ENCODE data around the gene HSPA4L. TPM values are rescaled to one million over a fixed set of nuclear protein-coding genes. Genes with fewer than 3 reads are reported as not detected.

Gene HSPA4L
- total RNA-seq, 2 donors from 2014 or later, result 5.3 to 17.7 TPM

DNA sequence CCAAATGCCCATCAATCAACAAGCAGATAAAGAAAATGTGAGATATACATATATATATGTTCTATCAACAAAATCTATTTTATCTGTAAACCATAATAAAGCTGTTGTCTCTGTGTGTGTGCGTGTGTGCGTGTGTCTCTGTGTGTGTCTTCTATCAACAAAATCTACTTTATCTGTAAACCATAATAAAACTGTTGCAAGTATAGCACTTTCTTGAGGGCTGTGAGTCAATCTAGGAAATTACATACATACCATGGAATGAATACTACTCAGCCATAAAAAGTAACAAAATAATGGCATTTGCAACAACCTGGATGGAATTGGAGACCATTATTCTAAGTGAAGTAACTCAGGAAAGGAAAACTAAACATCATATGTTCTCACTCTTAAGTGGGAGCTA lies 86.1 kb downstream of the HSPA4L start:
- no peak for TF ChIP-seq CTCF (IDR thresholded peaks at IDR 0.05)
- no peaks in the 10 kb centered on the region for H3K36me3 ChIP-seq
- no peak overlapping the region for H3K27ac ChIP-seq
- no peaks in the 10 kb centered on the region for H3K27me3 ChIP-seq
- H3K4me1 ChIP-seq, result no peaks in the 10 kb centered on the region
- intact Hi-C loops (cut with DNase I), result no loop called here
- no peaks in the 10 kb centered on the region for H3K9me3 ChIP-seq
- no peak for DNase-seq
- no peak overlapping the region for H3K9ac ChIP-seq (ENCODE audit: low read depth in 2 of 2, low read length in 2 of 2)
- H3K4me3 ChIP-seq, result no peak overlapping the region

DNA sequence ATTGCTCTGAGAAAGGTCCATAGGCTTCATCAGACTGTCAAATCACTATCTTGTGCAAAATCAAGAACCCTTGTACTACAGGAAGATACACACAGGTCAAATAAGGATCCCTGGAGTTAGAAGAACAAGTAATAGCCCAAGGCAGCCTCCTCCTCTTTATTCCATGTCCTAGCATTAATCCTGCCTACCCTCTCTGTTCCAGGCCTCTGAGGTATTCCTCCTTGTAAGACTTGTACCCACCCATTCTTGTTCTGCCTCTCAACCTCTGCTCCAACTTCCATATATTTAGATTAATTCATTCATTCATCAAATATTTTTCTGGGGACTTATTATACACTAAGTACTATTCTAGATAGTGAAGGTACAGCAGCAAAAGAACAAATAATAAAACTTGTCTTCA lies 88.2 kb downstream of the HSPA4L start:
- no peak for TF ChIP-seq CTCF (IDR thresholded peaks at IDR 0.05)
- Histone ChIP-seq H3K27me3 (no peaks in the 10 kb centered on the region), H3K27ac (no peak overlapping the region), H3K4me1 (no peaks in the 10 kb centered on the region), H3K9ac (ENCODE audit: low read depth in 2 of 2, low read length in 2 of 2) (no peak overlapping the region), H3K4me3 (no peak overlapping the region), H3K9me3 (no peaks in the 10 kb centered on the region), H3K36me3 (no peaks in the 10 kb centered on the region)
- intact Hi-C loops (cut with DNase I), result no loop called here
- DNase-seq, result no peak

GRCh38 chr4:127870688-127871087 lies 88.6 kb downstream of the HSPA4L start:
- no peak overlapping the region for H3K27ac ChIP-seq
- H3K27me3 ChIP-seq, result no peaks in the 10 kb centered on the region
- H3K36me3 ChIP-seq, result no peaks in the 10 kb centered on the region
- H3K4me3 ChIP-seq, result no peak overlapping the region
- H3K4me1 ChIP-seq, result no peaks in the 10 kb centered on the region
- intact Hi-C loops (cut with DNase I), result no loop called here
- no peak for DNase-seq
- H3K9me3 ChIP-seq, result no peaks in the 10 kb centered on the region
- TF ChIP-seq CTCF (IDR thresholded peaks at IDR 0.05), result no peak
- H3K9ac ChIP-seq (ENCODE audit: low read depth in 2 of 2, low read length in 2 of 2), result no peak overlapping the region

GRCh38 chr4:127875791-127876190 lies 93.7 kb downstream of the HSPA4L start:
- Histone ChIP-seq H3K4me3 (no peak overlapping the region), H3K36me3 (no peaks in the 10 kb centered on the region), H3K27me3 (no peaks in the 10 kb centered on the region), H3K4me1 (no peaks in the 10 kb centered on the region), H3K9ac (ENCODE audit: low read depth in 2 of 2, low read length in 2 of 2) (no peak overlapping the region), H3K9me3 (no peaks in the 10 kb centered on the region), H3K27ac (no peak overlapping the region)
- no peak for DNase-seq
- intact Hi-C loops (cut with DNase I), result no loop called here
- no peak for TF ChIP-seq CTCF (IDR thresholded peaks at IDR 0.05)

- H3K36me3 ChIP-seq, result no peaks in the 10 kb centered on the region
- peak within 1 kb of the TSS; percentile 64 to 74 for H3K9ac ChIP-seq (ENCODE audit: low read depth in 2 of 2, low read length in 2 of 2)
- no peaks in the 10 kb centered on the region for H3K9me3 ChIP-seq
- H3K27me3 ChIP-seq, result no peaks in the 10 kb centered on the region
- TF ChIP-seq CTCF (IDR thresholded peaks at IDR 0.05), result no peak
- intact Hi-C loops (cut with DNase I), result loop anchor here (10.0 kb wide), 1 partner anchor 84 kb away; the partner anchor contains the start of genes ABHD18 and MFSD8
- peak within 1 kb of the TSS; percentile 81 for H3K27ac ChIP-seq
- peak within 1 kb of the TSS; percentile 94 for H3K4me3 ChIP-seq
- H3K4me1 ChIP-seq, result no peaks in the 10 kb centered on the region
- DNase-seq, result peak; percentile 97
Measured at GRCh38 chr4:127880763-127881562, 98.8 kb downstream of the HSPA4L start, which contains the start of gene PLK4. TSS of gene PLK4 (plus strand) at chr4:127880893. CDS start at chr4:127881135, 242 bp downstream.
